Activated T-helper 17 cell treated with anti-CD3 and anti-CD28 coated beads, Interleukin-2, amount 50 U/mL, for 72 hours (primary cell): ENCODE results near the gene PIGX. TPM values are rescaled to one million over a fixed set of nuclear protein-coding genes. Genes with fewer than 3 reads are reported as not detected.

Source experiments
- ATAC-seq: fragments of 150-1000 bp; cut with Tn5 transposase; replicated peaks from 2 replicates; pipeline ENCODE4 v1.10.0; 2021; ENCODE audit warnings: mild to moderate bottlenecking, moderate library complexity
- H3K27ac Mint-ChIP-seq: one replicate; pipeline ENCODE4 v1.8.0; 2022; ENCODE audit warnings: mixed read lengths
- H3K27me3 Mint-ChIP-seq: one replicate; pipeline ENCODE4 v1.8.0; 2022; ENCODE audit warnings: mixed read lengths
- H3K36me3 Mint-ChIP-seq: one replicate; pipeline ENCODE4 v1.8.0; 2022; ENCODE audit warnings: low read depth, mild to moderate bottlenecking, mixed read lengths
- H3K4me1 Mint-ChIP-seq: one replicate; pipeline ENCODE4 v1.8.0; 2022; ENCODE audit warnings: mixed read lengths
- H3K4me3 Mint-ChIP-seq: one replicate; pipeline ENCODE4 v1.8.0; 2022; ENCODE audit warnings: mild to moderate bottlenecking, mixed read lengths
- H3K9me3 Mint-ChIP-seq: one replicate; pipeline ENCODE4 v1.8.0; 2022; ENCODE audit warnings: mixed read lengths
- total RNA-seq, 2 donors: library from RNA; stranded (reverse); gene quantifications; one replicate each; pipeline ENCODE4 v1.2.3, GENCODE V29; 2022

The PIGX gene
- 10 to 100 TPM; 38.6 to 52.8 TPM for total RNA-seq

DNA sequence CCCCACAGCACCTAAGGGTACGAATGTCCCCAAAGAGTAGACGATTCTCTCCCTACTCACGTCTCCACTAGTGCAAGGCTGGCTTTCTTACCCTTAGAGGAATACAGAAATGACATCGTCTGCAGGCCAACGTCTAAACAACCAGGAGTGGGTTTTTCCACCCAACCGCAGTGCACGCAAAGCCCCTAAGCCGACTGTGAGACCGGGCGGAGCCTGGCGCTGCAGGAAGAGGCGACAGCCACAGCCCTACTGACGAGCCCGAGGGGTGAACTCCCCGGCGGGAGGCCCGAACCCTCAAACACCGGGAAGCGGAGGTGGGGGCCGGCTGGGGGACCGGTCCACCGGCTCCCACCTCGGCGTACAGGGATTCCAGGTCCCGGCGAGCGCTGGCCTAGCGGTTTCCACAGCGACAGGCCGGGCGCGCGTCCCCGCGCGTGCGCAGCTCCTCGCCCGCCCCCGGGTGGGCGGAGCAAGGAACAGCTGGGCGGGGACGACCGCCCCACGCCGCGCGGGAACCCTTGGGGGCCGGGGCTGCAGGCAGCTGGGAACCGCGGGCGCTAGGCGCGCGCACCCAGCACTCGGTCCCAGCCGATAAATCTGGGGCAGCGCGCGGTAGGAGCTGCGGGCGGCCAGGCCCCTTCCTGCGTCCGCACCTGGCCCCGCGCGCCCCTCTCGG lies at the start of gene PIGX, which contains the start of gene CEP19:
Gene PIGX, plus strand, starts transcription at position 540 of the 676 bp plus-strand sequence.
Gene CEP19, minus strand, starts transcription at position 413 of the 676 bp plus-strand sequence. CDS start 3,593 bp downstream, outside the sequence.
- H3K9me3 Mint-ChIP-seq = no peaks in the 10 kb centered on the region
- no peaks in the 10 kb centered on the region for H3K27me3 Mint-ChIP-seq
- H3K4me3 Mint-ChIP-seq = peak within 1 kb of the TSS; percentile 90
- H3K4me1 Mint-ChIP-seq = peaks cover 17% of the 10 kb centered on the region
- H3K27ac Mint-ChIP-seq = peak within 1 kb of the TSS; percentile 94
- peak; percentile 86 for ATAC-seq
- H3K36me3 Mint-ChIP-seq = no peaks in the 10 kb centered on the region

DNA sequence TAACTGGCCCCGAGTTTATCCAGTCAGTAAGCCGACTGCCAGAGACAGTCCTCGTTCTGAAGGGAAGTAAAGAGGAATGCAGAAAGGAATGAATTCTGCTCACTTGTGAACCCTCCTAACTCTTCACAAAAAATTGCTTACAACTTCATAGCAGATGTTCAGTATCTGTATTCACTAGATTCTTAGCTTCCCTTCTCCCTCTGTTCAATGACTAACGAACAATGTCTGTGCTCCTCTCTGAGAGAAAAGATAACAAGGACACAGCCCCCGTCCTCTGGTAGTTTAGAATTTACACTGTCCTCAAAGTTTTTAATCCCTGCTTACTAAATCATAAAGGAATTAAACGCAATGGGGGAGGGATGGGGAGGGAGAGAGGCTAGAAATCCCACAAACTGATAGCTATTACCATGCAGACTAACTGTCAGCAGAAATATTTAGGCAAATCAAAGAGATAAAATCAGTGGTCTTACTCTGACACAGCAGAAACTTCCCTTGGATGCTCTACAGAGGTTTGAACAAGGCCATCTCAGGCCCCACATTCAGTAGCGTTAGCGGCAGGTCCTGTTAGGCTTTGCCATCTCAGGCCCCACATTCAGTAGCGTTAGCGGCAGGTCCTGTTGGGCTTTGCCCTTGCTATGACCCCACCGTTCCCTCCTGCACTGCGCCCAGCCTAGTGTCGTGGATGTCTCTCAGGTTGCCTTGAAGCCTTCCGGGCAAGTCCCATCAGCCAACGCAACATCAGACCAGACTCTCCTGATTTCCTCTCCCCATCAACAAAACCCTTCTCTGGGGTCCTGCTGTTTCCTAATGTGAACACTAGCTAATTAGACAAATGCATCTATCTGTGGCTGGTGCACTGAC lies 49.2 kb upstream of the PIGX start:
- no peak overlapping the region for H3K27ac Mint-ChIP-seq
- peaks cover 43% of the 10 kb centered on the region for H3K36me3 Mint-ChIP-seq
- H3K9me3 Mint-ChIP-seq = no peaks in the 10 kb centered on the region
- no peaks in the 10 kb centered on the region for H3K27me3 Mint-ChIP-seq
- no peaks in the 10 kb centered on the region for H3K4me1 Mint-ChIP-seq
- H3K4me3 Mint-ChIP-seq = no peak overlapping the region
- ATAC-seq = no peak

DNA sequence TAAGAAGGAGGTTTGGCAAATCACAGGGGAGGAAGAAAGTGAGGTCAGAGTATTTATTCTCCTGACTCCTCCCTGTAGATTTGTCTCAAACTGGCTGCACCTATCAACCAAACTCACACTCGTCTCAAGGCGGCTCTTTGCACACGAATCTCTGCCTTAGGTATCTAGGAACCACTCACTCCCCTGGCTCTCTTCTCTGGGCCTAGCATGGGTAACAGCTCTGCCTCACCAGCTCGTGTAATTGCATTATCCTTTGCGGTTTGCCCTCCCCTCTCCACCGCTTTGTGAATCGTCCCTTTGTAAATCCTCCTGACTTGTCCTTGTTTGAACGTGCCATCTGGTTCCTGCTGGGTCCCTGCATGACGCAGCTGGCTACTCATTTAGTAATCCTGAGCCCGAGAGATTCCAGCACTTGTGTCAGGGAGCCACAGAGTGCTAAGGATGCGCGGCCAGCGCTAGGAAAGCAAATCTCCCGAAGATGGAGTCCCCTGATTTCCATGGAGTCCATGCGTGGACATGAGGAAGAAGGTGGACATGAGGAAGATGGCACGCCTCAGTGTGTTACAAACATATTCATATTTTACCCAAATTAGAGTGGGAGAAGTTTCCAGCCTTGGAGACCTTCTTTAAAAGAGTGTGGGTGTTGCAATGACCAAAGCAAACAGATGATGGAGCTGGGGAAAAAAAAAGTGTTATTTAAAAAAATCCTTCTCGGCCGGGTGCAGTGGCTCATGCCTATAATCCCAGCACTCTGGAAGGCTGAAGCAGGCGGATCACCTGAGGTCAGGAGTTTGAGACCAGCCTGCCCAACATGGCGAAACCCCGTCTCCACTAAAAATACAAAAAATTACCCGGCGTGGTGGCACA lies 45.9 kb upstream of the PIGX start:
- Mint-ChIP-seq H3K27ac (no peak overlapping the region), H3K4me1 (peaks cover 8% of the 10 kb centered on the region), H3K9me3 (no peaks in the 10 kb centered on the region), H3K36me3 (peaks cover 10% of the 10 kb centered on the region), H3K27me3 (no peaks in the 10 kb centered on the region), H3K4me3 (no peak overlapping the region)
- ATAC-seq = no peak

DNA sequence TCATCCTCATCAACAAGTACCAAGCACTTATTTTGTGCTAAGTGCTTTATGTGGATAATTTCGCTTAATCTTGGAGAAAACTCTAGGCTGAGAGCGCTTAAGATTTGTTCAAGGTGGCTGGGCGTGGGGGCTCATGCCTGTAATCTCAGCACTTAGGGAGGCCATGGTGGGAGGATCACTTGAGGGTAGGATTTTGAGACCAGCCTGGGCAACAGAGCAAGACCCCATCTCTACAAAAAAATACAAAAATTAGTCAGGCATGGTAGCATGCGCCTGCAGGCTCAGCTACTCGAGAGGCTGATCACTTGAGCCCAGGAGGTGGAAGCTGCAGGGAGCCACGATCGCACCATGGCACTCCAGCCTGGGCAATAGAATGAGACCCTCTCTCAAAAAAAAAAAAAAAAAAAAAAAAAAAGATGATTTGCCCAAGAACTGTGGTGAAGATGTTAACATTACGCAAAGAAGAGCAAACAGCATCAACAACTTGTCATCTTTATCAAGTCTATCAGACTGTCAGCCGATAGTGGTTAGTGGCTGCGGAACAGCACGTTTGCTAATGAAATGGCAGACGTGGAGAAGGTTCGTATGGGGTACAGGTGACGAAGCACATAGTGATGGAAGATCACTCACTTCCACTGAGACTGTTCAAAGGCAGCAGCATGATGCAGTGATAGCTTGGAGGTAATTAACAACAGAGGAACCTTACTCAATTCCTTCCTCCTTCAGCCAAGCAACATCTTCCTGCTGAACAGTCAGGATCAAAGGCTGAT lies 44.9 kb upstream of the PIGX start:
- no peaks in the 10 kb centered on the region for H3K27me3 Mint-ChIP-seq
- no peaks in the 10 kb centered on the region for H3K9me3 Mint-ChIP-seq
- no peak for ATAC-seq

DNA sequence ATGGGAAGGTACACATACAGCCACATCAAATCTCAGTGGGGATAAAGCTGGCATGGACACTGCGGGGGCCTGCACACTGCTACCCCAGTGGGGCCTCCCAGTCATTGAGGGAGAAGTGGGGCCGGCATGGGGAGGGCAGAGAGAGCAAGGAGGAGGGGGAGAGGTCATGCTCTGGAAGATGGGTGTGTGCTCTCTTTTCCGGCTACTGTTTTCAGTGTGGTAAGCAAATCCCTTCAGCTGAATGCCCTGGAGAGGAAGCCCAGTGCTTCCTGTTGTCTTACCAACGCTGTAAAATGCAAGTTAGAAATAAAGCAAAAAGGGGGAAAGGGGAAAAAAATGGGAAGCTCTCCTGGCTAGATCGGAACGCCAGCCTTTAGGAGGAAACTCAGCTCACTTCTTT lies 41.8 kb upstream of the PIGX start:
- Mint-ChIP-seq H3K27ac (peak overlapping the region; percentile 84), H3K4me1 (peaks cover 14% of the 10 kb centered on the region), H3K9me3 (no peaks in the 10 kb centered on the region), H3K4me3 (peak overlapping the region; percentile 63), H3K36me3 (no peaks in the 10 kb centered on the region), H3K27me3 (no peaks in the 10 kb centered on the region)
- peak; percentile 43 for ATAC-seq

More for the DNA sequence above, 44.9 kb upstream of the PIGX start:
- Mint-ChIP-seq H3K36me3 (no peaks in the 10 kb centered on the region), H3K4me3 (no peak overlapping the region), H3K4me1 (peaks cover 14% of the 10 kb centered on the region), H3K27ac (no peak overlapping the region)

DNA sequence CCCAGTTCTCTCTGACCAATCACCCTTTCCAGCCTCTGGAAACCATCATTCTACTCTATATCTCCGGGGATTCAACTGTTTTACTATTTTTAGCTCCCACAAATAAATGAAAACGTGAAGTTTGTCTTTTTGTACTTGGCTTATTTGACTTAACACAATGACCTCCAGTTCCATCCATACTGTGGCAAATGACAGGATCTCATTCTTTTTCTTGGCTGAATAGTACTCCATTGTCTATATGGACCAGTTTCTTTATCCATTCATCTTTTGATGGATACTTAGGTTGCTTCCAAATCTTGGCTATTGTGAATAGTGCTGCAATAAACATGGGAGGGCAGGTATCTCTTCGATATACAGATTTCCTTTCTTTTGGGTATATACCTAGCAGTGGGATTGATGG lies 38.5 kb upstream of the PIGX start:
- no peak overlapping the region for H3K4me3 Mint-ChIP-seq
- no peak overlapping the region for H3K27ac Mint-ChIP-seq
- no peaks in the 10 kb centered on the region for H3K36me3 Mint-ChIP-seq
- H3K27me3 Mint-ChIP-seq = no peaks in the 10 kb centered on the region
- peaks cover 25% of the 10 kb centered on the region for H3K4me1 Mint-ChIP-seq
- ATAC-seq = no peak
- H3K9me3 Mint-ChIP-seq = no peaks in the 10 kb centered on the region

DNA sequence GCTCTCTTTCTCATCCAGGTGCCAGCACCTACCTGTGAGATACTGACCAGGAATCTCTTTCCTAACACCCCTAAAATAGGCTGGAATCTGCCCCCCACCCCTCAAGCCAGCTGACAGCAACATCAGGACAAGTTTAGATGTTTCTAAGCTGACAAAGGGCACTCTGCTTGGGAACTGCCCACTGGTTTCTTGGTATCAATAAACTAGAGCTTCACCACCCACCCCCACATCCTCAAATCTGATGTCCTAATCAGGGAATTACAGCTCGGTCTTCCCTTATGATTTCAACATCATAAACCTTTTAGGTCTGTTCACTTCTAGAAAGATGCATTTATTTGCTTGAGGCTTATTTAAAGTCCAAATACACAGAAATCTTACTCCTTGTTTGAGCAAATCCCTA lies 34.8 kb upstream of the PIGX start:
- H3K27ac Mint-ChIP-seq = peak overlapping the region; percentile 49
- no peaks in the 10 kb centered on the region for H3K36me3 Mint-ChIP-seq
- peak overlapping the region; percentile 26 for H3K4me3 Mint-ChIP-seq
- no peaks in the 10 kb centered on the region for H3K27me3 Mint-ChIP-seq
- peak; percentile 60 for ATAC-seq
- H3K4me1 Mint-ChIP-seq = peaks cover 11% of the 10 kb centered on the region
- H3K9me3 Mint-ChIP-seq = no peaks in the 10 kb centered on the region

DNA sequence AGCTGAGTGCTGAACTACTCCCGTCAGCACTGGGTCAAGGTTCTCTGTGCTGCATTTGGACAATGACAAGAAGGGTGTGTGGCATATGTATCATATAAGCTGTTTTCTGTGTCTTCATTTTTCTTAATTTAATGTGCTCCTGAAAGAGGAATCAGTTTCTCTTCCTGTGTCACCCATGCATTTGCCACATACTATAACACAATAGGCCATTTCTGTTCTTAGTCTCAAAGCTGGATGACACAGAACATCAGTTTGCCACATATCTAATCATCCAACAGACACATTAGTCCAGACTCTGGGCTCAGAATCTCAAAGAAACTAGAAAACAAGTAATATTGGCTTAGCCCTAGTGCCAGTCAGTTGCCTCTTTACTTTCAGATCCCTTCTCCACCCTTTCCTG lies 34.2 kb upstream of the PIGX start:
- H3K36me3 Mint-ChIP-seq = no peaks in the 10 kb centered on the region
- H3K27ac Mint-ChIP-seq = peak overlapping the region; percentile 49

DNA sequence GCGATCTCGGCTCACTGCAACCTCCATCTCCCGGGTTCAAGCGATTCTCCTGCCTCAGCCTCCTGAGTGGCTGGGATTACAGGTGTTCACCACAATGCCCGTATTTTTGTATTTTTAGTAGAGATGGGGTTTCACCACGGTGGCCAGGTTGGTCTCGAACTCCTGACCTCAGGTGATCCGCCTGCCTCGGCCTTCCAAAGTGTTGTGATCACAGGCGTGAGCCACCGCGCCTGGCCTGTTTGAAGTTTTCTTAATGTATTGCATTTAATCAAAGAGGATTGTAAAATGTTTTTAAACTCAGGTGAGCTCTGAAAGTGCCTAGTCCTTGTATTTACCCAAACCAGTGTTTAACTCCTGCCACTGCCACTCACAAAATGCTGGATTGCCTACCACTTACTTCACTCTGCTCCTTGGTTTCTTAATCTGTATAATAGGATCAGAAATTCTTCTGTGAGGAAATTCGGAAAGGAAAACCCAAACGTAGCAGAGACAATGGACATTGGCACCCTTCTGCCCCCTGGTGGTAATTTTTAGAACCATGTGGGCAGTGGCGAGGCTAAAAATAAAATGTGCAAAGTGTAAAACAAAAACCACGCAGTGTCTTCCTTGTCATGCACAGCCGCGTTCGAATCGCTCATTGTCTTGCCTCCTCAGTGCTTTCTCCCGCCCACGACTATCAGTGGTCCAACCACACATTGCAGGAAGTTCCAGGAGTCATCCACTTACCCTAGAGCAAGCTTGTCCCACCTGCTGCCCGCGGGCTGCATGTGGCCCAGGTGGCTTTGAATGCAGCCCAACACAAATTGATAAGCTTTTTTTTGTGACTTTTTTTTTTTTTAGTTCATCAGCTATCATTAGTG lies 27.4 kb upstream of the PIGX start:
- Mint-ChIP-seq H3K27me3 (no peaks in the 10 kb centered on the region), H3K4me1 (peaks cover 8% of the 10 kb centered on the region), H3K36me3 (no peaks in the 10 kb centered on the region), H3K27ac (peak overlapping the region; percentile 90), H3K4me3 (peak overlapping the region; percentile 78), H3K9me3 (no peaks in the 10 kb centered on the region)
- peak; percentile 90 for ATAC-seq

More for the DNA sequence above, 34.2 kb upstream of the PIGX start:
- H3K9me3 Mint-ChIP-seq = no peaks in the 10 kb centered on the region
- peak overlapping the region; percentile 26 for H3K4me3 Mint-ChIP-seq
- peaks cover 11% of the 10 kb centered on the region for H3K4me1 Mint-ChIP-seq
- peak; percentile 74 for ATAC-seq
- no peaks in the 10 kb centered on the region for H3K27me3 Mint-ChIP-seq

DNA sequence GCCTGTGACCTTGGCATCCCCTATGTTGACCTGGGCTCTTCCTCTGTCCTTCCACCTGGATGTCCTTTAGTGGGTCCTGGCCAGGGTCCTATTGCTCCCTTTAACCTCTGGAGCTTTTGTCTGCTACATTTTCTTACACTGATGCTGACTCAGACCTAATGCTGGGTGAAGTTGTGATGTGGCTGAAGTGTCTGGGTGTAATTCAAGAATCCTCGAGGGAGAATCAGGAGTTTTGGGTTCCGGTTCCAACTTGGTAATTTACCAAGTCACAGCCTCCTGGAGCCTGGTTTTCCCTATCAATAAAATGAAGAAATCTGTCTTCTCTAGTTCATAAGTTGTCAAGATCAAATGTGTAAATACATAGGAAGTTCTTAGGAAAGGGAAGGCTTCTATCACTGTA lies 25.7 kb upstream of the PIGX start:
- Mint-ChIP-seq H3K4me1 (peaks cover 8% of the 10 kb centered on the region), H3K36me3 (no peaks in the 10 kb centered on the region), H3K9me3 (no peaks in the 10 kb centered on the region), H3K27ac (no peak overlapping the region), H3K4me3 (no peak overlapping the region), H3K27me3 (no peaks in the 10 kb centered on the region)
- no peak for ATAC-seq

DNA sequence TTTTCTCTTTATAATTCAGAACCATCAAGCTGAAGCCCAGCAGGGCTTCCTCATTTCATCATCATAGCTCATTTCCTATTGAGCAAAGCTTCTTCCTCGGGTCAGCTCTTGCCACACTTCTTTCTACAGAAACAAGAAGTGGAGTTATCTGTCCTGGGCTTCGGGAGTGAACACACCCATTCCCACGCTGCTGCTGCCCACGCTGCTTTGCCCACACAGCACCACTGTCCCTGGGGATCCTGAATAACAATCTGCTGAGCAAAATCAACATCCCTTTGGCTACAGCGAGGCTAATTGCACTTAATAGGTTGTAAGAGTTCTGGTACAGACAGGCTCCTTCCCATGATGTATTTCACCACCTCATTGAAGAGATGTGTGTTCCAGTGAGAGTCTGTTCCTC lies 23.8 kb upstream of the PIGX start:
- no peaks in the 10 kb centered on the region for H3K36me3 Mint-ChIP-seq
- H3K9me3 Mint-ChIP-seq = no peaks in the 10 kb centered on the region
- no peak overlapping the region for H3K27ac Mint-ChIP-seq
- no peak for ATAC-seq
- H3K4me1 Mint-ChIP-seq = peaks cover 8% of the 10 kb centered on the region
- no peaks in the 10 kb centered on the region for H3K27me3 Mint-ChIP-seq
- no peak overlapping the region for H3K4me3 Mint-ChIP-seq

DNA sequence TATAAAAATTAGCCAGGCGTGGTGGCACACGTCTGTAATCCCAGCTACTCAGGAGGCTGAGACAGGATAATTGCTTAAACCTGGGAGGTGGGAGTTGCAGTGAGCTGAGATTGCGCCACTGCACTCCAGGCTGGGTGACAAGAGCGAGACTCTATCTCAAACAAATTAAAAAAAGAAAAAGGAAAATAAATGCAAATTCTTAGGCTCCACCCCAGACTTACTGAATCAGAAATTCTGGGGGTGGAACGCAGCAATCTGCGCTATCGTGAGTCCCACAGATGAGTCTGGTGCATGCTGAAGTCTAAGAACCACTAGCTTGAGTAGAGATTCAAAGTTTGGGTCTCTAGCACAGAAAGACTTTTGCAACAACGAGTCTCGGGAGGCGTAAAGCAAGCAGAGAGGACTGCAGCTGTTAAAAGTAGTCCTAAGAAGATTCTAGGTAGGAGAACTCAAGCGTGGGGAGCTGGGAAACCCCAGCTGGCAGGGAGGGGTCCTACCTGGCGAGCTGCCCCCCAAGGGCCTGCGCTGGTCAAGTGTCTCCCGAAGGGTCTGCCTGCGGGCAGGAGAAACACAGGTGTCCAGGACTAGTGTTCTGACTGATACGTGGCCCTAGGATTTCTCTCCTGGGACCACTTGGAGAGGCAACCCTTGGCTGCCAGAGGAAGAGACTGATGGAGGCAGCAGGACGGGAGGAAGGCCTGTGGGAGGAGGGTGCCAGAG lies 22.1 kb upstream of the PIGX start:
- Mint-ChIP-seq H3K4me1 (peaks cover 2% of the 10 kb centered on the region), H3K27ac (no peak overlapping the region), H3K4me3 (no peak overlapping the region)

More for the DNA sequence above, 22.1 kb upstream of the PIGX start:
- H3K36me3 Mint-ChIP-seq = peaks cover 3% of the 10 kb centered on the region
- no peaks in the 10 kb centered on the region for H3K9me3 Mint-ChIP-seq
- H3K27me3 Mint-ChIP-seq = no peaks in the 10 kb centered on the region
- ATAC-seq = no peak
